Endometrium (tissue), 2 donors: ENCODE measurements around the gene TSC22D2.

Source experiments
- FAIRE-seq: peaks from 2 replicates; lab custom pipeline; 2012; peaks lifted over from hg19 to GRCh38; lab: Jason Lieb, UNC
- donor health status: control.
- donor health status: control.

Gene TSC22D2

GRCh38 chr3:150412561-150413231 lies 4.6 kb downstream of the TSC22D2 start:
- FAIRE-seq, result no peak

DNA sequence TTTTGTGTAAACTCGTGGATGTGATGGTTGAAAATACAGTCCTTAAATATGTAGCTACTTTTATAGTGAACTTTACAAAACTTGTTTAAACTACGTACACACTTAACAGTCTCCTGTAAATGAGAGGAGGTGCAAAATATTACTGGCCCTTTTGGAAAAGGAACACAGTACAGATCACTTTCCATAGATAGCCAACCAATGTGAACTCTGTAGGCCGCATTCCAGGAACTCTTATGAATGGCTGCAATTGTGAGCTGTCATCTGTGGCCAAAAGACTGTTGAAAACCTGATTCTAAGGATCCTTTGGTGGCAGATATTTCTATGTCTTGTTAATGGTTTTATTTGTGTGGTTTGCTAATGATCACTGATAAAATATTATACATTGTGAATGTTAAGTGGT lies 6.2 kb downstream of the TSC22D2 start:
- no peak for FAIRE-seq

GRCh38 chr3:150414959-150415358 lies 6.9 kb downstream of the TSC22D2 start:
- no peak for FAIRE-seq

DNA sequence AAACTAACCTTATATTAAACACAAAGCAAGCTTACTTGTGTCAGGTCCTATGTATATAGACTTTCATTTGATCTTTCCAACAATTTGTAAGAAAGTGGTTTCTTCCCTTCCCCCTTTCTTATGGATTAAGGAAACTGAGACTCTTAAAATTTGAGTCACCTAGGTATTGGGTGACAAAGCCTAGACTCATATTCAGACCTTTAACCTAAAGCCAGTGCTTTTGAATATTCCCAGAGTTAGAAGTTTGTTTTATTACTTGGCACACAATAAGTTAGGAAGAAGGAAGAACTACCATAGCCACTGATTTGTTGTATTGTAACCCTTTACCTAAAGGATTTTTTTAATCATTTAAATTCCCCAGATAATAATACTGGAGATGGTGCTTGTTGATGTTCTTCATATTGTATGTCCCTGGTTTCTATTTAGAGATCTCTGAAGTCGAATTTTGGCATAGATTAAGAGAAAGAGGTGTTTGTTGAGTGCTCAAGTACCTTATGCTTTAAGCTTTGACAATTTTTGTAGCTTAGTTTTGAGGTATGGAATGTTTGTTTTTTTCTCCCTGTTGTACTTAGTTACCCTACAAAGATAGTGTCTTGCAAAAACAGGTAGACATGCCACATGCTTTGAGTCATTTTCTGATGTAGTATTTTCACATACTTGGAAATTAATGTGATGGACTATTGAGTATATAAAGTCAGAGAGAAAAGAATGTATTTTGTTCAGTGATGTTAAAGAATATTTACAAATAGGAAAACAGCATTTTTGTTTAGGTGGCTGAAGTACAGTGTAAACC lies 11.2 kb downstream of the TSC22D2 start:
- no peak for FAIRE-seq

DNA sequence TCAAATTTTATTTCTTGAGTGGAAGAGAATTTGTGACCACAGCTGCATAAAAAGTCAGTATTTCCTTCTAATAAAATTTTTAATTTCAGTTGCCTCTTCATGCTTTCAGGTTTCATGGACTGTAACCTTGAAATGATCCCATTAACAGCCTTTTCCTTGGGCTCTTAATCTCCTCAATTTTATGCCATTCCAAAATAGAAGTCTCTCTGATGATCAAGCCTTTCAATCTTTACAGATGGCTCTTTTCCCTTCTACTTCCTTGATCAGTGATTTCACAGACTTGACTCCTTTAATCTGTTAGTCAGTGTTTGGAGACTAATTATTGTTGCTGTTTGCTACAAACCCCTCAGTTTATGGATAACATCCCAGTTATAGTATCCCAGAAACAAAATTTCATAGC lies 11.9 kb downstream of the TSC22D2 start:
- no peak for FAIRE-seq

DNA sequence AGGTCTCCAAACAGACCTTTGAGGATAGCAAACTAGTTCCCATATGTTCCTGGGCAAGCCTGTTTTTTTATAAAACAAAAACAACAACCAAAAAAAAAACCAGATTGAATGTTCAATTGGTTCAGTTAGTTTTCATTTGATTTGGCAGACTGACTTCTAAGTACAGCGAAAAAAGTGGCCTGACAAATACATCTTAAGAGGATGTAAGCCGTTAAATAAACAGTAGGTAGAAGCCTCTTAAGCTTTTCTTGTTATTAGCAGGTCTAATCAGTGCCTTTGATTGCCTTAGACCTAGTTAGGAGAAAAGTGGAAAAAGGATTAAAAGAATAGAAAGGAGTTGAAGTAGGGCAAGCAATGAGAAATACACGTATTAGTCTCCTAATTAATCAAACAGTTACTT lies 13.2 kb downstream of the TSC22D2 start:
- no peak for FAIRE-seq

DNA sequence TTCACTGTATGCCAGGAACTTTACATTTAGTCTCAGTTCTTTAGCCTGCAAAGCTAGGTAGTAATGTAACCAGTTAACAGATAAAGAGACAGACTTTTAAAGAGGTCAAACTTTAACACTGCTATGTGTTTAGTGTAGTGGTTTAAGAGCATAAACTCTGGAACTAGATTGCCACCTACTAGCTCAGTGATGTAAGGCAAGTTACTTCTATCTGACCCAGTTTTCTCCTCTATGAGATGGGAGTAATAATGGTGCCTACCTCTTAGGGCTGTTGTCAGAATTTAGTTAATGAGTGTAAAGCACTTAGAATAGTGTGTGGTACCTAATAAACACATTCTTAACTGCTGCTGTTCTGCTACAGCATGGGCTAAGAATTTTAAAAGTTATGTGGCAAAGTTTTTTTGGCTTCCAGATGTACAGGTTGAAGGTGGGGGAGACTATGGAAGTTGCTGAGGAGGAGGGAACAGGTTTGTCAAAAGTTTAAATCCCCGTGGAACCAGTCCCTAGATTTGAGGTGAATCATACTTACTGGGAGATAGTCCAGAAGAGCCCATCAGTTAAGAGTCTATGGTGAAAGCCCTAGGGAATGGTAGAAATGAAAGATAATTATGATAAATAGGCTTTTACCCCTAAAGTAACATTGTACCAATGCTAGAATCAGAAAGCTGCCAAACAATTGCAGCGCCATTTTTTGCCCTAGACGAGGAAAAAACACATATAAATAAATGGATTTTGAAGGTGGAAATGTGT lies 13.9 kb downstream of the TSC22D2 start:
- FAIRE-seq, result no peak

DNA sequence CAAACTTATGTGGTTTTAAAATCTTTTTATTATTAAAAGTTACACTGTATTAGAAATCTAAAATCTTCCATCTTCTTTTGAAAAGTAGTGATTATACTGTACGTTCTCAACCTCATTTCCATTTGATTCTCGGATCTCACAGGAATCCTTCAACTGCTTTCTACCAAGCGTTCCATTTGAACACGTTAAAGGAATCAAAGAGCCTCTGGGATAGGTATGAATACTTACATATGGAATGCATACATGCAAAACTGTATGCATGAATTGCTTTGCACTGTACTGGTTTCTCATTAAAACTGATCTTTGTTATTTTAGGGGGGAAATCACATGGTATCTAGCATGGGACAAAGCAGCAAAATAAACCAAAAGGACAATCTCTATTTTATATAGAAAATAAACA lies 14.8 kb downstream of the TSC22D2 start:
- FAIRE-seq, result no peak

GRCh38 chr3:150423761-150424160 lies 15.7 kb downstream of the TSC22D2 start:
- FAIRE-seq, result peak; percentile 72

GRCh38 chr3:150426292-150426691 lies 18.2 kb downstream of the TSC22D2 start:
- no peak for FAIRE-seq

- FAIRE-seq, result no peak
Measured at GRCh38 chr3:150428562-150428961, 20.5 kb downstream of the TSC22D2 start.

DNA sequence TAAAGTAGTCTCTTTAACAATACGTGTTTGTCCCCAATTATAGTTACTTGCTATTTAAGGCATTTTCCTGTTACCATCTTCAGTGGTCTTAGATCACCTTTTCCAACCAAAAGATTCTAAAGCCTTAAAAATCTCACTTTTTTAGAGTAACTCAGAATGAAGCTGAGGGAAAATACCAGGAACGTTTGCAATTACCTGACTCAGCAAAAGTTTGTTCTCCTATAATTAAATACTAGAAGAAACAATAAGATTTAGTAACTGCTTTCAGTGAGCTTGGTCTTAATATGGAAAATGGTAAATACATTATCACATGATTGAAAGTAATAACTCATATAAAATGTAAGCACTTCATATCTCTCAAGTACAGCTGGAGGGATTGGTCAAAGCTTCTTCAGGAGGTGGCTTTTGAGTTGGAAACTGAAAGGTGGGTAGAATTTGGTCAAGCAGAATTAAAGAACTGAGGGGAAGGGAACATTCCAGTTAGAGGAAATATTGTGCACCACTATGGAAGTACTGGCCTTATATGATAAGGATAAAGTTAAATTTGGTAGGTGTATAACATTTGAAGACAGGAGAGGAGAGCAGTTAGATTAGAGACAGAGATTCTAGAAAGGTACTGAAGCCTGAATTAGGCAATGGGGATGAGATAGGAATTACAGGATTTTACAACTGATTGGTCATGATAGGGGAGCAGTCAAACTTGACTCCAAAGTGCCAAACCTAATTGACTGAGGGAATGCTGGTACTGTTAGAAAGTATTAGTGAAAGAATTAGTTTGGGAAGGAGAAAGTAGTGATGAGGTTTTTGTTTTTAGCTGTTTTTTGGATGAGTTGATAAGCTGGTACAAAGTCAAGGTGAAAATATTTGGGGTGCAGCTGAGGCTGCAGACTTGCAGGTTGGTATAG lies 21.9 kb downstream of the TSC22D2 start:
- no peak for FAIRE-seq

DNA sequence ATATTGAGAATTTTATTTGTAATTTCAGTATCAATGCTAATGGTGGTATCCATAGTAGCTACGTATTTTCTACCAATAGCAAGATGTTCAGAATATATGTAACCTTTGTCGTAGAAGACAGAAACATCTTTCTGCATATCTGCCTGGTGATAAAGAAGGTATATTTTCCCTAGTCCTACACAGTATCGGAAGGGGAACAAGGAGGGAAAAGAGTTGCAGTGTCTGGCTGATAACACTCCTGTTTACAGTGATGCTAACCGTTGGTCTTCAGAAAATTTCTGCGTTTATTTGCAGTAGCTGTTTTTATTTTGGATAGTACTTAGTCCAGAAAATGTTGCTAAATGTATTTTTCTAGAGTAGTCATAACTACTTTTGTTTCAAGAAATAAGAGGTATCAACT lies 25.2 kb downstream of the TSC22D2 start:
- no peak for FAIRE-seq

GRCh38 chr3:150434234-150434633 lies 26.1 kb downstream of the TSC22D2 start:
- no peak for FAIRE-seq

DNA sequence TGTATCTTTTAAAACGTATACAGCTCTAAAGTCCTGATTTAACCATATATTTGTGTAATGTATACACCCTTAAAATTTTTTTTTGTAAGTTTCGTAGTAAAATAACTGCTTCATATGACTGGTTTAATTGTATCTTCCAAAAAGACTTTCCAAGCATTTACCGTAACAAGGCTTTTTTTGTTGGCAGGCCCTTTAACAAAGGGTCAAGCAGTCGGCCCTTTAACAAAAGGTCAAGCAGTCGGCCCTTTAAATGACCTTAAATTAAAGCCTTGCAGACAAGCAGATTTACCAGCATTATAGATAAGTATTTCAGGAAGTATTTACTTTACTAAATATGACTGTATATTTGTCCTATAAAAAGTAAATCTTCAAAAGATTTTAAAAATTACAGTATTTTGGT lies 28.1 kb downstream of the TSC22D2 start:
- no peak for FAIRE-seq

DNA sequence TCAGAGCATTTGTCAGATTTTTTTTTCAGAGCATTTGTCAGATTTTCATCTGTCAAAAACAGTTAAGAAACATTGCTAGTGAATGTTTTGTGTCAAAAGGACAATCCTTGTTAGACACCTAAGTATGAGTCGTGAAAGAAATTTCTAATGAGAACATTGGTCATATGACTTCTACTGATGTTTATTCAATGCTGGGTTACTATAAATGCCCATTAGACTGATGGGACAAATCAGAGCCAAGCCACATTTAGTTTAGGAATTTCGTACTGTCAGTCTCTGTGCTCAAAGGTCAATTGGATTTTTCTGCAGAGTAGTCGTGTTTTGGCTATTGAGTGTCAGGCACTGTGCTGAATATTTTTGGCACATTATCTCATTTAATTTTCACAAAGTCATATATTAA lies 31.6 kb downstream of the TSC22D2 start:
- FAIRE-seq, result no peak

GRCh38 chr3:150443331-150443741 lies 35.2 kb downstream of the TSC22D2 start:
- no peak for FAIRE-seq

DNA sequence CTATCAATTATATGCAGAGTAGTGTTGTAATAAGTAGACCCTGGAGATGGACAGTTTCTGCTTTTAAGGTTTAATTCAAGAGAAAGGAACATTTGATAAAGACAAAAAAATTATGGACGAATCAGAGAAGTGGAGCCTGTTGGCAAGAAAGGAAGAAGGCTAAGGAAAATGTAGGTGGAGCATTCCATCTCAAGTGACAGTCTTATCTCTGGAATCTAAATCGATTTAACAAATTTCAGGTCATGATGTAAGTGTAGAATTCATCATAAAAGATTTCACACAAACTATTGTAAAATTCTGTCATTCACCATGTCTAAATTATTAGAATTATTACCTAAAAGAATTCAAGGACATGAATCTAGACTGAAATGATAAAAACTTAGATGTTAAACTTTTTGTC lies 36.3 kb downstream of the TSC22D2 start:
- FAIRE-seq, result no peak

GRCh38 chr3:150446470-150446977 lies 38.4 kb downstream of the TSC22D2 start:
- no peak for FAIRE-seq

DNA sequence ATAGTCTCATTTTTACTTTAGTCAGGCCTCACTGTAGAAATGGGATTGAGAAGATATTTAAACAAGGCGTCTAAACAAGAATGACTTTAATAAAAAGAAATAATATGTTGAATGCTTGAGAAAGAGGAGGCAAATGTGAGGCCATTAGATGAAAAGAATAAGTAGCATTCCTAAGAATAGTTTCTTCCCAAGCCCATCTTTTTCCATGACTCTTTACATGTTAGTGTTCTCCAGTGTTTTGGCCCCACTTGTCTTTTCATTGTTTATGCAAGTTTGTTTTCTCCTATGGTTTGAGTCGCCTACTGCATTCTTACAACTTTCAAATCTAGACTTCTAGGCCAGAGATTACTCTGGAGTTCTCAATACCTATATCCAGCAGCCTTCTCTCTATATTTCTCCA lies 39.0 kb downstream of the TSC22D2 start:
- no peak for FAIRE-seq

DNA sequence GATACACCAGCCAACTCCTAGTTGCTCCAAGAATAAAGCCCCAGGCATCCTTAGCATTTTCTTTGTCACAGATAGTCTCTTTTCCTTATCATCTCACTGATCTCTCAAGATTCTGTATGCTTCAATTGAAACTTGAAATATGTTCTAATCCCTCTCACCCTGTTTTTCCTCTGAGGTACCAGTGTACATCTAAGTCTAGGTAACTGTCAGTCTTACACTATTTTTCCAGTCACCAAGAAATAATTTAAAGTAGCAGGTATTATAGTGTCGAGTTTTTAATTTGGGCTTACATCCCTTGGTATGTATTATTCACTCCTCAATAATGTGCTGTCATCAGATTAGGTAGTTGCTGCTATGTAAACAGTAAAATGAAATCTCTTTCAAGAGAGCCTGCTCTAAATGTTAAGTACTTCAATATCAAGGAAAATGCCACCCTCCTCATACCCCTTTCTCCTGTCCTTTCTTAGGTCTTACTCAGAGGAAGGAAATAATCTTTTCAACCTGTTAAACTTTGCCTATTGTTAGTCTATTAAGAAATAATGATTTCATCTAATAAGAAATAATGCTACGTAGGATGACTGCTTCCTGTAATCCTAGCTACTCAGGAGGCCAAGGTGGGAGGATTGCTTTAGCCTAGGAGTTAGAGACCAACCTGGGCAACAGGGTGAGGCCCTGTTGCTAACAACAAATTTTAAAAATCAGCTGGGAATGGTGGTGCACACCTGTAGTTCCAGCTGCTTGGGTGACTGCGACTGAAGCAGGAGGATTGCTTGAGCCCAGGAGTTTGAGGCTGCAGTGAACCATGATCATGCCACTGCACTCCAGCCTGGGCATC lies 39.8 kb downstream of the TSC22D2 start:
- no peak for FAIRE-seq
